Epithelial cell of proximal tubule (primary cell): Measurements from ENCODE around the gene PPA1. TPM values are rescaled to one million over a fixed set of nuclear protein-coding genes. Genes with fewer than 3 reads are reported as not detected.
A peak's percentile ranks its signal among the peaks of the same experiment; 100 is the strongest.
"Not testable (repeated sequence)": the region's sequence is repeated elsewhere in the genome, so short reads cannot be mapped to it uniquely, and the experiment has no call there.

Source experiments
- DNase-seq: peaks from one replicate; pipeline ENCODE4 v3.0.0-alpha.2; 2011; ENCODE audit warnings: low read depth
- H3K4me3 ChIP-seq: 2 replicates; pipeline ENCODE4 v1.5.1; 2011; ENCODE audit warnings: low read depth, mild to moderate bottlenecking, low read length
- CTCF ChIP-seq: conservative IDR thresholded peaks from 2 replicates; pipeline ENCODE4 v1.5.1; 2012; ENCODE audit warnings: low read depth, mild to moderate bottlenecking, low read length
- total RNA-seq: library from RNA; depleted of rRNA; stranded (reverse); fragments of >200 nt; gene quantifications from 2 replicates; pipeline ENCODE4 v1.2.3, GENCODE V29; 2015

Gene PPA1
- total RNA-seq, 1 donor from 2014 or later = 245 TPM

GRCh38 chr10:70255329-70256299 is 22.4 kb upstream of the PPA1 start:
- peak overlapping the region; percentile 16 for H3K4me3 ChIP-seq
- DNase-seq = no peak
- TF ChIP-seq CTCF = peak; percentile 5

DNA sequence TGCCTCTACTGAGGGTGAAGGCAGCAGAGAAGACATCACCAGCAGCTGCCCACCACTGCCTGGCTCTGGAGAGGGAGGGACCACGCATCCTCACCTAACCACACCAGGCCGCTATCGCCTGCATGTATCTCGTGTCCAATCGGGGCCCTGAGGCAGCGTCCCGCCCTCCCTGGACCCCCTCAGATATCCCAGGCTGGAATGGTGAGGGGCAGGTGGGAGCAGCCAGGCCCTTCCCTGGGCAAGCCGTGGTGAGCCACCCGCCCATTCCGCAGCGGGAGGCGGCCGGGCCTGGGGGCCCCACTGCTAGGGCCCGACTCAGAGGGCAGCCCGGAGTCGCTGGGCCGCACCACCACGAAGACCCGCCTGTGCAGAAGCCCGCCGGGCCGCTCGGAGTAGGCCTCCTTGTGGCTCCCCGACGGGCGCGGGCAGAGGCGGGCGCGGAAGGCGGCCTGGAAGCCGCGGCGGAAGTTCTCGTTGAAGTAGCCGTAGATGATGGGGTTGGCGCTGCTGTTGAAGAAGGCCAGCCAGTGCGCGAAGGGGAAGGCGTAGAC is 21.6 kb upstream of the PPA1 start:
- no peak for TF ChIP-seq CTCF
- DNase-seq = no peak
- no peak overlapping the region for H3K4me3 ChIP-seq

DNA sequence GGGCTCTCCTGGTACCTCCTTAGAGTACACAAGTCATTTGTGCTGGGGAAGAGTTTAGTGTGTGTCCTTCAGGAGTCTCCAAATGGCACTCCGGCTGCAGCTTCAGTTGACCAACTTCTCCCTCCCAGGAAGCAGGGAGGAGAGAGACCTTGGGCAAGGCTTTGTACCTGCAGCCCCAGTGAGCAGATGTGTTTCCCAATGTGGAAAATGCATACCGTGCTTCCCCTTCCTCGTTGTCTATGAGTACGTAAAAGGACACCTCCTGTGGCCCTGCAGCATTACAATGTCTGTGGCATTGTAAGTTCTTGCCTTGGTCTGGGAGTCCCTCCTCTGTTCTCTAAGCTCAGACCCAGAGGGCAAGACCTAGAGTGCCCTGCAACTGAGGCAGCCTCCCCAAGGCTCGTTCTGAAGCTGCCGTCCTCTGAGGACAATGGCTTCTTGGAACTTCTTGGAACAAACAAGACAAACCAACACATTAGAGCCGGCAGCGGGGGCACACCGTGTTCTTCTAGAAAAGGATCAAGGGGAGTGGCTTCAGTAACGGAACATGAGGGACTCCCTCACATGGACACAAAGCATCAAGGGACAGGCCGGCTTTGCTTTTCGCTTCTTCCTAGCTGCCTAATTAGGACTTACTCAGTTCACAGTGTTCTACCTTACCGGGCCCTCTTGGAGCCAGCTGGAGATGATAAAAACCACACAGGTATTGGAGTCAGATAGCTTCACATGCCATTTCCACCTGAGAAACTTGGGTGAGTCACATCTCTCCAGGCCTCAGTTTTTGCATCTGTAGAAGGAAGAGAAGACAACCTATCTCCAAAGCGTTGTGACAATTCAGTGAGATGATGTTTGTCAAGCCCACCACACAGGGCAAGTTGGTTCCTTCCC is 20.9 kb upstream of the PPA1 start:
- DNase-seq = no peak
- no peak for TF ChIP-seq CTCF

GRCh38 chr10:70250961-70251680 is 17.9 kb upstream of the PPA1 start:
- DNase-seq = no peak
- no peak overlapping the region for H3K4me3 ChIP-seq
- no peak for TF ChIP-seq CTCF

More for the DNA sequence above, 20.9 kb upstream of the PPA1 start:
- no peak overlapping the region for H3K4me3 ChIP-seq

DNA sequence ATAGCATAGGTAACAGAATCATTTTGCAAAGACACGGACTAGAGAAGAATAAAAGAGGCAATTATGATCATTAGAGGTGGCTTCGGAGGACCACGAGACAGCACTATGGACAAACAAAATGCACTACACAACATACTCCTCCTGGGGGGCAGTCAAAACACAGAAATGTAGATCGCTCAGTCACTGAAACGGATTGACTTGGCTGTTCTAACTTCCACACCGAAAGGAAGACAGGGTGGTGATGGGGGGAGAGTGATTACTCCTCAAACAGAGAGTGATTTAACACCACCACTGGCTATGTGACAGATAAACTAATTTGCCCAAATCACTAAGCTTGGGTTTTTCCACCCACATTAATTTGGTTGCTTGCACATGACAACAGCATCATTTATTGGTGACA is 14.1 kb upstream of the PPA1 start:
- no peak for TF ChIP-seq CTCF
- no peak overlapping the region for H3K4me3 ChIP-seq
- no peak for DNase-seq

DNA sequence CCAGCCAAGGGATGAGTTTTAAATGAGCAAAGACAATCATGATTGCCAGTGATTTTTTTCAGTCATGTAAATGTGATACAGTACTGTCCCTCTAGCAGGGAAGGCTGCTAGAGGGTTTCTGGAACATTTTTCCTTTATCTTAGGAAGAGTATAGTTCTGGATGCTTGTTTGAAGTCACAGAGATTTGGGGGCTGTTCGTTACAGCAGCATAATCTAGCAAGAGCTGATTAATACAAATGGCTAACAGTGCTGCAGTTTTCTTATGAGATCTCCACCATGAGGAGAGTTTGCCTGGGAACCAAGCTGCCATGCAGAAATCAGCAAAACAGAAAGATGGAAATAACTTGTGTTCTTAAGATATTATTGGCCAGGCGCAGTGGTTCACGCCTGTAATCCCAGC is 7.9 kb upstream of the PPA1 start:
- TF ChIP-seq CTCF = no peak
- H3K4me3 ChIP-seq = no peak overlapping the region
- DNase-seq = no peak

GRCh38 chr10:70239986-70240385 is 6.8 kb upstream of the PPA1 start:
- DNase-seq, H3K4me3 ChIP-seq: not testable (repeated sequence)

DNA sequence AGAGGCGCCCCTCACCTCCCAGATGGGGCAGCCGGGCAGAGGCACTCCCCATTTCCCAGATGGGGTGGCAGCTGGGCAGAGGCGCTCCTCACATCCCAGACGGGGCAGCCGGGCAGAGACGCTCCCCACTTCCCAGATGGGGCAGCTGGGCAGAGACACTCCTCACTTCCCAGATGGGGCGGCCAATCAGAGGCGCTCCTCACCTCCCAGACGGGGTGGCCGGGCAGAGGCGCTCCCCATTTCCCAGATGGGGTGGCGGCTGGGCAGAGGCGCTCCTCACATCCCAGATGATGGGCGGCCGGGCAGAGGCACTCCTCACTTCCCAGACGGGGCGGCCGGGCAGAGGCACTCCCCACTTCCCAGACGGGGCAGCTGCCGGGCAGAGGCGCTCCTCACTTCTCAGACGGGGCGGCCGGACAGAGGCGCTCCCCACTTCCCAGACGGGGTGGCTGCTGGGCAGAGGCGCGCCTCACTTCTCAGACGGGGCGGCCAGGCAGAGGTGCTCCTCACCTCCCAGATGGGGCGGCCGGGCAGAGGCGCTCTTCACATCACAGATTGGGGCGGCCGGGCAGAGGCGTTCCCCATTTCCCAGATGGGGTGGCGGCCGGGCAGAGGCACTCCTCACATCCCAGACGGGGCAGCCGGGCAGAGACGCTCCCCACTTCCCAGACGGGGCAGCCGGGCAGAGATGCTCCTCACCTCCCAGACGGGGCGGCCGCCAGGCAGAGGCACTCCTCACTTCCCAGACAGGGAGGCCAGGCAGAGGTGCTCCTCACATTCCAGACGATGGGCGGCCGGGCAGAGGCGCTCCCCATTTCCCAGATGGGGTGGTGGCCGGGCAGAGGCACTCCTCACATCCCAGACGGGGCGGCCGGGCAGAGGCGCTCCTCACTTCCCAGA is 6.1 kb upstream of the PPA1 start:
- H3K4me3 ChIP-seq = not testable (repeated sequence)

More for the DNA sequence above, 6.1 kb upstream of the PPA1 start:
- not testable (repeated sequence) for DNase-seq
